K562 (cell line): ENCODE data around the gene SLC34A1. TPM values are rescaled to one million over a fixed set of nuclear protein-coding genes. Genes with fewer than 3 reads are reported as not detected.

Experiments used
- FOXK1 ChIP-seq: sonication (generic); formaldehyde crosslinking; IDR thresholded peaks from 2 replicates; pipeline ENCODE4 v1.8.0; 2022; ENCODE audit warnings: missing genetic modification reagents, mild to moderate bottlenecking, borderline replicate concordance
- KDM5B ChIP-seq: fragments of 200-600 bp; sonication (generic); IDR thresholded peaks from 2 replicates; pipeline ENCODE4 v1.6.1; 2012; ENCODE audit warnings: low read depth, mild to moderate bottlenecking, moderate library complexity, low read length, control low read depth, inconsistent platforms; ENCODE audit not compliant: insufficient replicate concordance
- polyA plus RNA-seq, 8 experiments: library from polyadenylated mRNA; depleted of rRNA in 4 of 8; stranded (reverse) in 5 of 8; unstranded in 3 of 8; fragments of >200 nt; fragmentation: Nextera tagmentation in 2 of 8; fragmentation: Illumina TruSeq in 1 of 8; extraction: Ambion mirVana in 2 of 8; extraction: Trizol in 1 of 8; gene quantifications; 2 replicates each; pipeline versions ENCODE4 v1.2.1 to v1.2.3, GENCODE V29; 2011 to 2014; ENCODE audit warnings: inconsistent platforms in 1 of 8, missing spikeins in 1 of 8
- total RNA-seq, 7 experiments: library from RNA; depleted of rRNA in 6 of 7; stranded (reverse); fragments of >200 nt in 6 of 7; fragmentation: Illumina TruSeq in 2 of 7; extraction: Trizol in 2 of 7; gene quantifications; 2 replicates each; pipeline versions ENCODE4 v1.2.1 to v1.2.3, GENCODE V29; 2011 to 2021; ENCODE audit warnings: low replicate concordance in 1 of 7
- TF ChIP-seq, protein P1 (sequence below): fragments of 450-650 bp; IDR thresholded peaks from 2 replicates; pipeline ENCODE4 v1.7.1; 2018; ENCODE audit warnings: mild to moderate bottlenecking, low read depth; ENCODE audit not compliant: partially characterized antibody

SLC34A1 gene
- total and polyA plus RNA-seq, 9 of the 15 experiments (the other 6 are each of a cell fraction or from before 2014, with no cell fraction given) = not detected

DNA sequence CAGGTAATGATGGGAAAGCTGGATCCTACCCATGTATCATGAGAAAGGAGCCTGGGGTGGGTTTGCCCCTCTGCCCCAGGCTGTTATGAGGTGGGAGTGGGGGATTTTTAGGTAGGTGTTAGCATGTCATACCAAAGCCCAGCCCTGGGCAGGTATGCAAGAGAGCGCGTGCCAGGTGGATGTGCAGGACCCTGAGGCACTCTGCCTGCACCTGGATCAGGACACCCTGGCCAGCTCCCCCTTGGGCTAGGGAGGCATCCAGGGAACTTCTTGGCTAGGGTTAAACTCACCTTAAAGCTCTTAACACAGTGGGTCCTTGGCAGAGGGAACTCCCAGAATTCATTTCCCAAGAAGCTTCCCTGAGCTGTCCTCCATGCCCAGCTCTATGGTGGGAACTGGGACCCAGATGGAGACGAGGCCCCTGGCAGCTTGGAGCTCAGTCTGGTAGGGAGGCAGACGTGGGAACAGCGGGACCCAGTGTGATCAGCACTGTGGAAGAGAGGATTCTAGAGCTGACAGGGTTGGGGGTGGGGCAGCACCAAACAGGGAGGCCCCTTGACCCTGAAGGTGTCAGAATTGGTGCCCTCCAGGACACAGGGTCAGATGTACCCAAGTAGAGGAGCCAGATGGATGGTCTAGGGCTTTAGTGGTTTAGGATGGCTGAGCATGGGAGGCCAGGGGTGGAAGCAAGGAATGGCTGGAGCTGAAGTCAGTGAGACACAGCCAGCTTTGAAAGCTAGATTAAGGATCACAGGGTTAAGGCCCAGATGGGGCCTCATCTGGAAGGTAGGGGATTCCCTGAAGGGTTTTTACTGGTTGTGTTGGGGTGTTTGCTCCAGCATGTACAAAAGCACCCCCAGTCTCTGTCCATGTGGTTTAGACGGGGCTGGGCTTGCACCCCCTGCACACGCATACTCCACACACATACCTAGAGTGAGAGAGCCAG is 60.1 kb downstream of the SLC34A1 start (continued):
- TF ChIP-seq FOXK1 (CRISPR knock-in tag) = 0 out of 2 replicates have a peak, but pooled peaks have one; percentile 36
- peak; percentile 5 for TF ChIP-seq KDM5B
- TF ChIP-seq, protein P1, sequence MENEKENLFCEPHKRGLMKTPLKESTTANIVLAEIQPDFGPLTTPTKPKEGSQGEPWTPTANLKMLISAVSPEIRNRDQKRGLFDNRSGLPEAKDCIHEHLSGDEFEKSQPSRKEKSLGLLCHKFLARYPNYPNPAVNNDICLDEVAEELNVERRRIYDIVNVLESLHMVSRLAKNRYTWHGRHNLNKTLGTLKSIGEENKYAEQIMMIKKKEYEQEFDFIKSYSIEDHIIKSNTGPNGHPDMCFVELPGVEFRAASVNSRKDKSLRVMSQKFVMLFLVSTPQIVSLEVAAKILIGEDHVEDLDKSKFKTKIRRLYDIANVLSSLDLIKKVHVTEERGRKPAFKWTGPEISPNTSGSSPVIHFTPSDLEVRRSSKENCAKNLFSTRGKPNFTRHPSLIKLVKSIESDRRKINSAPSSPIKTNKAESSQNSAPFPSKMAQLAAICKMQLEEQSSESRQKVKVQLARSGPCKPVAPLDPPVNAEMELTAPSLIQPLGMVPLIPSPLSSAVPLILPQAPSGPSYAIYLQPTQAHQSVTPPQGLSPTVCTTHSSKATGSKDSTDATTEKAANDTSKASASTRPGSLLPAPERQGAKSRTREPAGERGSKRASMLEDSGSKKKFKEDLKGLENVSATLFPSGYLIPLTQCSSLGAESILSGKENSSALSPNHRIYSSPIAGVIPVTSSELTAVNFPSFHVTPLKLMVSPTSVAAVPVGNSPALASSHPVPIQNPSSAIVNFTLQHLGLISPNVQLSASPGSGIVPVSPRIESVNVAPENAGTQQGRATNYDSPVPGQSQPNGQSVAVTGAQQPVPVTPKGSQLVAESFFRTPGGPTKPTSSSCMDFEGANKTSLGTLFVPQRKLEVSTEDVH = no peak
